Kidney (tissue), 14 donors: ENCODE measurements around the gene CLMP. TPM values are rescaled to one million over a fixed set of nuclear protein-coding genes. Genes with fewer than 3 reads are reported as not detected.

Source experiments
- DNase-seq, 5 donors: peaks; one replicate each; pipeline ENCODE4 v3.0.0-alpha.2; 2013 to 2020
- FAIRE-seq: peaks from 2 replicates; lab custom pipeline; 2012; peaks lifted over from hg19 to GRCh38; lab: Jason Lieb, UNC
- H3K27ac ChIP-seq, 2 donors: one replicate each; pipeline ENCODE4 v1.7.0; 2013; ENCODE audit warnings: low read depth in 2 of 2, low read length in 2 of 2, inconsistent platforms in 1 of 2
- H3K27me3 ChIP-seq: one replicate; pipeline ENCODE4 v1.7.1; 2013; ENCODE audit warnings: low read length, inconsistent platforms; ENCODE audit not compliant: control insufficient read depth, insufficient read depth
- H3K36me3 ChIP-seq, 3 donors: one replicate each; pipeline versions ENCODE4 v1.7.0 to v1.7.1; 2013; ENCODE audit warnings: low read length in 3 of 3, control low read depth in 1 of 3, inconsistent platforms in 1 of 3; ENCODE audit not compliant: insufficient read depth in 3 of 3, control insufficient read depth in 2 of 3
- H3K4me1 ChIP-seq, 3 donors: one replicate each; pipeline versions ENCODE4 v1.7.0 to v1.7.1; 2013; ENCODE audit warnings: low read length in 3 of 3, inconsistent platforms in 1 of 3, low read depth in 1 of 3; ENCODE audit not compliant: control insufficient read depth in 2 of 3, insufficient read depth in 2 of 3
- H3K4me3 ChIP-seq, 3 donors: one replicate each; pipeline versions ENCODE4 v1.7.0 to v1.8.1; 2013; ENCODE audit warnings: low read length in 3 of 3, control low read depth in 1 of 3, inconsistent platforms in 1 of 3
- H3K9ac ChIP-seq, 3 donors: one replicate each; pipeline versions ENCODE4 v1.7.0 to v1.7.1; 2013; ENCODE audit warnings: low read length in 3 of 3, control low read depth in 1 of 3, inconsistent platforms in 1 of 3
- H3K9me3 ChIP-seq, 3 donors: one replicate each; pipeline versions ENCODE4 v1.7.0 to v1.7.1; 2013; ENCODE audit warnings: low read length in 3 of 3, control low read depth in 1 of 3, inconsistent platforms in 1 of 3; ENCODE audit not compliant: control insufficient read depth in 2 of 3, insufficient read depth in 1 of 3
- intact Hi-C: fragments of 100-400 bp; cut with DNase I; formaldehyde crosslinking; loops from one replicate; pipeline ENCODE4 v1.11.1; 2022
- polyA plus RNA-seq: library from polyadenylated mRNA; stranded (reverse); fragments of 350-450 nt; fragmentation: Illumina TruSeq; extraction: RNeasy Lipid Tissue Mini Kit (QIAGEN cat#74804); gene quantifications from one replicate; pipeline ENCODE4 v1.2.3, GENCODE V29; 2014; ENCODE audit warnings: low read depth, low replicate concordance; ENCODE audit not compliant: insufficient read depth
- total RNA-seq: library from RNA; stranded (reverse); fragmentation: NEBNext Ultra II Directional; extraction: Animal tissue kit (Norgen Biotek cat#: 25700); gene quantifications from one replicate; pipeline ENCODE4 v1.2.1, GENCODE V29; 2021
- TF ChIP-seq, protein P1 (sequence below): IDR thresholded peaks from 3 replicates; pipeline ENCODE4 v1.5.1; 2012; ENCODE audit warnings: mild to moderate bottlenecking, moderate library complexity, borderline replicate concordance; ENCODE audit not compliant: insufficient read depth; ENCODE audit errors: extremely low read depth
- donor health status: control.
- donor health status: control.
- donor health status: control.
- donor health status: control.
- donor health status: control.
- donor health status: DM: yes; HTN: yes; CAD: no.
- donor health status: Normal renal cell carcinoma (clear cell type).

Gene CLMP
- total and polyA plus RNA-seq, 2 donors from 2014 or later: 1.2 to 6.8 TPM

DNA sequence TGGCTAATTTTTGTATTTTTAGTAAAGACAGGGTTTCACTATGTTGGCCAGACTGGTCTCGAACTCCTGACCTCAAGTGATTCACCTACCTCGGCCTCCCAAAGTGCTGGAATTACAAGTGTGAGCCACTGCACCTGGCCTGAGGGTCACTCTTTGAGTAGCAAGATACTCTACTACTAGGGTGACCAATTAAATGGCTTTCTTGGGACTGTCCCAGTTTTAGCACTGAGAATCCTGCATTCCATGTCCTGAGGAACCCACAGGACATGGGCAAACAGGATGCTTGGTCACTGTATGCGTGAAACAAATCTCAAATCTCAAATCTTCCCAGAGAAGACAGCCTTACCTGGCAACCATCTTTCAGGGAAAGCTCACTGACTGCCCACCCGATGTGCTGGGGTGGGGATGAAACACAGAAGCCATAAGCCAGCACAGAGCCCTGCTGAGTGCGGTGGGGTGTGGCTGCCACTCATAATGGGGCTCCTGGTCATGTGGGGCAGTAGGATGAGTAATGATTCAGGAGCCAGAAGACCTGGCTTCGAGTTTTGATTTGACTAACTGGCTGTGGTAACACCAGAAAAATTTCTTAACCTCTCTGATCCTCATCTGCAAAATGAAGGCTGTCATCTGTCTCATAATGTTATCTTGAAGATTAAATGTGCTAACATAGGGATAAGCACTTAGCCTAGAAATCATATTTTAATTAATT is 11.5 kb downstream of the CLMP start:
- H3K27ac ChIP-seq: no peak overlapping the region
- TF ChIP-seq, protein P1, sequence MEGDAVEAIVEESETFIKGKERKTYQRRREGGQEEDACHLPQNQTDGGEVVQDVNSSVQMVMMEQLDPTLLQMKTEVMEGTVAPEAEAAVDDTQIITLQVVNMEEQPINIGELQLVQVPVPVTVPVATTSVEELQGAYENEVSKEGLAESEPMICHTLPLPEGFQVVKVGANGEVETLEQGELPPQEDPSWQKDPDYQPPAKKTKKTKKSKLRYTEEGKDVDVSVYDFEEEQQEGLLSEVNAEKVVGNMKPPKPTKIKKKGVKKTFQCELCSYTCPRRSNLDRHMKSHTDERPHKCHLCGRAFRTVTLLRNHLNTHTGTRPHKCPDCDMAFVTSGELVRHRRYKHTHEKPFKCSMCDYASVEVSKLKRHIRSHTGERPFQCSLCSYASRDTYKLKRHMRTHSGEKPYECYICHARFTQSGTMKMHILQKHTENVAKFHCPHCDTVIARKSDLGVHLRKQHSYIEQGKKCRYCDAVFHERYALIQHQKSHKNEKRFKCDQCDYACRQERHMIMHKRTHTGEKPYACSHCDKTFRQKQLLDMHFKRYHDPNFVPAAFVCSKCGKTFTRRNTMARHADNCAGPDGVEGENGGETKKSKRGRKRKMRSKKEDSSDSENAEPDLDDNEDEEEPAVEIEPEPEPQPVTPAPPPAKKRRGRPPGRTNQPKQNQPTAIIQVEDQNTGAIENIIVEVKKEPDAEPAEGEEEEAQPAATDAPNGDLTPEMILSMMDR: no peak
- peaks cover 0 to 3% (median 2%) of the 10 kb centered on the region in 3 donors for H3K4me1 ChIP-seq
- H3K36me3 ChIP-seq: no peaks in the 10 kb centered on the region
- DNase-seq (no peak), FAIRE-seq (no peak)
- no peak overlapping the region for H3K9ac ChIP-seq
- intact Hi-C loops: no loop called here
- no peaks in the 10 kb centered on the region for H3K9me3 ChIP-seq
- no peaks in the 10 kb centered on the region for H3K27me3 ChIP-seq
- H3K4me3 ChIP-seq: no peak overlapping the region

DNA sequence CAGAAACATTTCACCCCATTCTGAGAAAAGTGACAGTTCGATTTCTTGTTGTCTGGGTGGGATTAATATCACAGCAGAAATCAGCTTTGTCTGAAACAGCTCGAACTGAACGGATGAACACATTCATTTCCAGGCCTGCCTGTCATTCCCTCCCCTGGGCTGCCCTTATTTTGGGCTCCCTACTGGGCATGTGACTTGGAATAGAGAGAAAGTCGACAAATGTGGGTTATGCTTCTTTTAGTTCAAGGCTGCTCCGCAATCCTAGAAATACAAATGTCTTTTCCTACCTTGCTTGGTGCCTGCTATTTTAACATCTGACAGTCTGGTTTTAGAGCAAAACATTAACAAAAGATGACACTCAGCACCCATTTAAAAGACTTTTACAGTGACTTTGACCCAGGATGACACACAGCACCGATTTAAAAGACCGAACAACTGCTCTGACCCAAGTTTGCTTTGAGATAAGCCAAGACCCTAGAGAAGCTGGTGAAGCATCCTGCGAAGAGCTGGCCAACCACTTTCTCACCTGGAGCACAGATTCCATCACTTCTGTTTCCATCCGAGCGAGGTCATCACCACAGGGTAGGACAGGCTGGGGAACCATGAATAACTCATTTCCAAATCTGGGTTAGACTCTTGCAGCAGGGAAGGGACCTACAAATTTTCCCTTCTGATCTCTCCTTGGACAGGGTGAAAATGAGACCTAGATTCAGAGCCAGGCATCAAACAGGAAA is 13.1 kb downstream of the CLMP start:
- Histone ChIP-seq H3K9me3 (no peaks in the 10 kb centered on the region), H3K9ac (no peak overlapping the region), H3K36me3 (no peaks in the 10 kb centered on the region), H3K27me3 (no peaks in the 10 kb centered on the region), H3K4me3 (no peak overlapping the region), H3K4me1 (peaks cover 0 to 3% (median 2%) of the 10 kb centered on the region in 3 donors), H3K27ac (no peak overlapping the region)
- no peak for FAIRE-seq
- TF ChIP-seq, protein P1: no peak
- DNase-seq: no peak
- intact Hi-C loops: no loop called here

DNA sequence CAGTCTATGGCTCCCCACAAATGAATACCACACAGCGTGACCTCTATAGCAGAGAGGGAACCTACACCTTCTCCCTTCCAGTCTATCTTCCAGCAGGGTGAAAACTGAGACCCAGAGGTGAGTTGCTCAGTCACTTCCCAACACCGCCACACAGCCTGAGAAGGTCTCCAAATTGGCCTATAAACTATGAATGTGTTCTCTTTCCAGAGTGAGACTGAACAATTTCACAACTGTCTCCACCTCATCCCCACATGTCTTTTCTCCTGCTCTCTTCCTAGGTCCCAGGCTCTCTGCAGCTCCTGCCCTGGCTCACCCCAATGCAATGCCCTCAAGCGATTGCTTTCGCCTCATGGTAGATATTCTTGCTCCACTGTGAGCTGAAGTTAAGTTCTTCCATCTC is 14.0 kb downstream of the CLMP start:
- Histone ChIP-seq H3K9me3 (no peaks in the 10 kb centered on the region), H3K27me3 (no peaks in the 10 kb centered on the region), H3K36me3 (no peaks in the 10 kb centered on the region), H3K4me3 (no peak overlapping the region), H3K4me1 (peaks cover 0 to 3% (median 2%) of the 10 kb centered on the region in 3 donors), H3K9ac (no peak overlapping the region), H3K27ac (no peak overlapping the region)
- no peak for FAIRE-seq
- intact Hi-C loops: no loop called here
- TF ChIP-seq, protein P1: no peak
- no peak for DNase-seq
